SJCRH30 (cell line): ENCODE measurements around the gene GZMB. TPM values are rescaled to one million over a fixed set of nuclear protein-coding genes. Genes with fewer than 3 reads are reported as not detected.

Experiments
- DNase-seq, 2 experiments: peaks; one replicate each; pipeline ENCODE4 v3.0.0-alpha.2; 2015 to 2020
- H3K27ac ChIP-seq: fragments of 250-450 bp; sonication (Bioruptor Pico); 2 replicates; pipeline ENCODE4 v1.5.1; 2020; ENCODE audit warnings: mild to moderate bottlenecking, moderate library complexity
- H3K27me3 ChIP-seq: fragments of 250-450 bp; sonication (Bioruptor Pico); 2 replicates; pipeline ENCODE4 v1.5.1; 2020; ENCODE audit warnings: mild to moderate bottlenecking, moderate library complexity
- H3K36me3 ChIP-seq: fragments of 250-450 bp; sonication (Bioruptor Pico); 2 replicates; pipeline ENCODE4 v1.5.1; 2020; ENCODE audit warnings: mild to moderate bottlenecking, moderate library complexity
- H3K4me1 ChIP-seq: fragments of 250-450 bp; sonication (Bioruptor Pico); 2 replicates; pipeline ENCODE4 v1.5.1; 2020; ENCODE audit warnings: mild to moderate bottlenecking, moderate library complexity
- H3K4me3 ChIP-seq: fragments of 250-450 bp; sonication (Bioruptor Pico); 2 replicates; pipeline ENCODE4 v1.5.1; 2020; ENCODE audit warnings: mild to moderate bottlenecking, moderate library complexity
- H3K9me3 ChIP-seq: fragments of 250-450 bp; sonication (Bioruptor Pico); replicated peaks from 2 replicates; pipeline ENCODE4 v1.5.1; 2020; ENCODE audit warnings: mild to moderate bottlenecking, moderate library complexity
- total RNA-seq: library from RNA; depleted of rRNA; stranded (reverse); fragments of >200 nt; shearing (Covaris generic); gene quantifications from 2 replicates; pipeline ENCODE4 v1.2.3, GENCODE V29; 2014; rRNA removed

GZMB gene
- total RNA-seq: not detected in 2 replicates

- Histone ChIP-seq H3K4me3 (no peak within 1 kb of the TSS), H3K9me3 (no peaks in the 10 kb centered on the region), H3K4me1 (no peaks in the 10 kb centered on the region), H3K36me3 (no peaks in the 10 kb centered on the region), H3K27me3 (no peaks in the 10 kb centered on the region), H3K27ac (no peak within 1 kb of the TSS)
- no peak for DNase-seq
Observed at GRCh38 chr14:24634158-24634557, at the start of gene GZMB. TSS of gene GZMB (minus strand) at chr14:24634190. CDS start at chr14:24634160, 30 bp downstream.

- Histone ChIP-seq H3K36me3 (no peaks in the 10 kb centered on the region), H3K27ac (no peak overlapping the region), H3K9me3 (no peaks in the 10 kb centered on the region), H3K4me3 (no peak overlapping the region), H3K4me1 (no peaks in the 10 kb centered on the region), H3K27me3 (no peaks in the 10 kb centered on the region; the same call in 1 of the 2 replicates)
- no peak for DNase-seq
Observed at GRCh38 chr14:24681056-24681455, 47.1 kb upstream of the GZMB start.

GRCh38 chr14:24680516-24680915 is 46.5 kb upstream of the GZMB start:
- H3K27me3 ChIP-seq: no peaks in the 10 kb centered on the region; the same call in 1 of the 2 replicates
- no peaks in the 10 kb centered on the region for H3K36me3 ChIP-seq
- no peaks in the 10 kb centered on the region for H3K4me1 ChIP-seq
- no peak overlapping the region for H3K27ac ChIP-seq
- no peaks in the 10 kb centered on the region for H3K9me3 ChIP-seq
- no peak overlapping the region for H3K4me3 ChIP-seq
- DNase-seq: no peak

GRCh38 chr14:24679248-24679961 is 45.4 kb upstream of the GZMB start:
- Histone ChIP-seq H3K27me3 (no peaks in the 10 kb centered on the region; the same call in 1 of the 2 replicates), H3K4me1 (no peaks in the 10 kb centered on the region), H3K27ac (no peak overlapping the region), H3K36me3 (no peaks in the 10 kb centered on the region), H3K9me3 (no peaks in the 10 kb centered on the region), H3K4me3 (no peak overlapping the region)
- no peak for DNase-seq

GRCh38 chr14:24678801-24679247 is 44.8 kb upstream of the GZMB start:
- no peak overlapping the region for H3K4me3 ChIP-seq

GRCh38 chr14:24677956-24678355 is 44.0 kb upstream of the GZMB start:
- H3K27ac ChIP-seq: no peak overlapping the region
- DNase-seq: no peak
- no peaks in the 10 kb centered on the region for H3K9me3 ChIP-seq
- no peak overlapping the region for H3K4me3 ChIP-seq
- H3K4me1 ChIP-seq: no peaks in the 10 kb centered on the region
- no peaks in the 10 kb centered on the region; the same call in 1 of the 2 replicates for H3K27me3 ChIP-seq
- H3K36me3 ChIP-seq: no peaks in the 10 kb centered on the region

More at GRCh38 chr14:24678801-24679247, 44.8 kb upstream of the GZMB start:
- H3K36me3 ChIP-seq: no peaks in the 10 kb centered on the region
- H3K4me1 ChIP-seq: no peaks in the 10 kb centered on the region
- H3K9me3 ChIP-seq: no peaks in the 10 kb centered on the region
- peak; percentile 78 to 92 for DNase-seq
- H3K27me3 ChIP-seq: no peaks in the 10 kb centered on the region; the same call in 1 of the 2 replicates
- H3K27ac ChIP-seq: no peak overlapping the region

DNA sequence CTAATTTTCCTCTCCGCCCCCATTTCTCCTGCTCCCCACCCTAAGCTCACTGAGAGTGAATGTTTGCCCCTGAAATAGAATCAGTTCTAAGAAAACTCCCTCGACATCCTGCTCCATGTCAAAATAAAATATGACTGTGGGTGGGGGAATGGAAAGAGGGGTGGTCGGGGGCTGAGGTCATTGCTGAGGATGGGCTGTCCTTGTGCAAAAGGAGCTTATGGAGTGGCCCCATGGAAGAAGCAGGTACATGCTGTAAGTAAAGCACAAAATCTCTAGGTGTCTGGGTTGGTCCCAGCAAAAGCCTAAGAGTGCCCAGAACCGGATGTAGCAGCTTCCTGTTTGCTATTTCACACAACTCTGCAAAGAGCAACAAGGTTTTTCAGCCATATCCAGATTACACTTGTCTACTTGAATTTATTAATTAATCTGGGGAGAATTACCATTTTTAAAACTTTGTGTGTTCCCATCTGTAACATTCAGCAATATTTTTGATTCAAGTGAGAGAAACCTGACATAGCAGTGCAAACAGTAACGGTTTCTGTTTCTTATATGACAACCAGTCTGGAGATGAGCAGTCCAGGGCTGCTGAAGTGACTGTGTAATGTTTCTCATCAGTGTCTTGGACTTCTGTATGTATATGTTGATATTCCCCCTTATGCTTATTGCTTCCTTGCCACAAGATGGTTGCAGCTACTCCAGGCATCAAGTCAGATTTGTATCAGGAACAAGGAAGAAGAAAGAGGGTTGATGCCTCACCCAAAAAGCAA is 40.4 kb upstream of the GZMB start:
- no peak overlapping the region for H3K4me3 ChIP-seq
- H3K27me3 ChIP-seq: no peaks in the 10 kb centered on the region; the same call in 1 of the 2 replicates
- DNase-seq: no peak

GRCh38 chr14:24673534-24674203 is 39.7 kb upstream of the GZMB start:
- H3K36me3 ChIP-seq: no peaks in the 10 kb centered on the region
- H3K27me3 ChIP-seq: no peaks in the 10 kb centered on the region; the same call in 1 of the 2 replicates
- DNase-seq: no peak
- no peak overlapping the region for H3K27ac ChIP-seq
- no peak overlapping the region for H3K4me3 ChIP-seq
- no peaks in the 10 kb centered on the region for H3K9me3 ChIP-seq
- no peaks in the 10 kb centered on the region for H3K4me1 ChIP-seq

More for the DNA sequence above, 40.4 kb upstream of the GZMB start:
- Histone ChIP-seq H3K27ac (no peak overlapping the region), H3K36me3 (no peaks in the 10 kb centered on the region), H3K9me3 (no peaks in the 10 kb centered on the region), H3K4me1 (no peaks in the 10 kb centered on the region)

DNA sequence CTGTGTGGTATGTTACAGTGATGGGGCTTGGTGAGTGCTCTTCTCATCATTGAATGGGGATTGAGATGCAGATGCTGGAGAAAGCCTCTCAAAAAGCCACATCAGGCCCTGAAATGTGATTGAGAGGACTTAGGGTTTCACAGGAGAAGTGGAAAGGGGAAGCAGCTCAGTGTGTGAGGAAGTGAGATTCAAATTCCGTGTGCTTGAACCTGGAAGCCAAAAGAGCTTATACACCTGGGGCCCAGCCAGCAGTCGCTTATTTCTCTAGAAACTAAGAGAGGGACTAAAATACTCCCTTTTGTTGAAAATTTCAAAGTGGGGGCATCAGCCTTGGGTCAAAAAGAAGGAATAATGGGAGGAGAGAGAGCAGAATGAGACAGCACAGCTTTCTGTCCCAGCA is 39.1 kb upstream of the GZMB start:
- no peak overlapping the region for H3K27ac ChIP-seq
- no peaks in the 10 kb centered on the region for H3K36me3 ChIP-seq
- H3K4me1 ChIP-seq: no peaks in the 10 kb centered on the region
- H3K27me3 ChIP-seq: no peaks in the 10 kb centered on the region
- H3K4me3 ChIP-seq: no peak overlapping the region
- H3K9me3 ChIP-seq: no peaks in the 10 kb centered on the region
- DNase-seq: no peak

- no peaks in the 10 kb centered on the region for H3K27me3 ChIP-seq
- no peaks in the 10 kb centered on the region for H3K9me3 ChIP-seq
- H3K36me3 ChIP-seq: no peaks in the 10 kb centered on the region
- H3K4me1 ChIP-seq: no peaks in the 10 kb centered on the region
- H3K4me3 ChIP-seq: no peak overlapping the region
- no peak overlapping the region for H3K27ac ChIP-seq
- DNase-seq: no peak
Observed at GRCh38 chr14:24670594-24670993, 36.6 kb upstream of the GZMB start.

GRCh38 chr14:24669651-24670050 is 35.7 kb upstream of the GZMB start:
- H3K27ac ChIP-seq: no peak overlapping the region
- H3K9me3 ChIP-seq: no peaks in the 10 kb centered on the region
- H3K4me1 ChIP-seq: no peaks in the 10 kb centered on the region
- H3K27me3 ChIP-seq: no peaks in the 10 kb centered on the region
- no peaks in the 10 kb centered on the region for H3K36me3 ChIP-seq
- no peak for DNase-seq
- no peak overlapping the region for H3K4me3 ChIP-seq

DNA sequence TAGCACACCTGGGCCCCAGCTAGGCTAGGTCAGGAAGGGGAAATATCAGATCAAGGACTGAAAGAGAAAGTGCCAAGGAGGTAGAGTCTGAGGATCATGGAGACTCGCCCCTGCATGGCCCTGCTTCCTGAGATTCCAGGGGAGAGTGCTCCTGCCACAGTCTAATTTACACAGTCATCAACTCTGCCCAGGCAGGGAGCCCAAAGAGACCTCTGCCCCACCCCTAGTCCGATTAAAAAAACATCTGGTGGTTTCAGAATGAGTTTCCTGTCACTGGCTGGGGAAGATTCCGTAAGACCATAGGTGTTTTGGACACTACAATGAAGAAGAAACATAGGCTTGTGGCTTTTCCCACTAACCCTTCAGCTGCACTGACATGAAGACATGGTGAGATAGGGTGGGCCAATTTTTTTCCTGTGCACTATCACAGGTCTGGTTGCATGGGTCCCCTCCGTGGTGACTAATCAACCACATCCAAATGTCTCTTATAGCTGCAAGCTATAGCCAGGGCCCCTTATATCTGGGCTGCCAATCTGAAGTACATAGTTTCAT is 31.5 kb upstream of the GZMB start:
- no peaks in the 10 kb centered on the region for H3K4me1 ChIP-seq
- no peaks in the 10 kb centered on the region for H3K9me3 ChIP-seq
- no peak overlapping the region for H3K27ac ChIP-seq
- no peak for DNase-seq
- no peaks in the 10 kb centered on the region for H3K36me3 ChIP-seq
- no peaks in the 10 kb centered on the region for H3K27me3 ChIP-seq
- no peak overlapping the region for H3K4me3 ChIP-seq

- no peak overlapping the region for H3K4me3 ChIP-seq
- no peaks in the 10 kb centered on the region for H3K27me3 ChIP-seq
- no peaks in the 10 kb centered on the region for H3K36me3 ChIP-seq
- H3K27ac ChIP-seq: no peak overlapping the region
- DNase-seq: no peak
- H3K4me1 ChIP-seq: no peaks in the 10 kb centered on the region
- no peaks in the 10 kb centered on the region for H3K9me3 ChIP-seq
Observed at GRCh38 chr14:24664366-24664765, 30.4 kb upstream of the GZMB start.

DNA sequence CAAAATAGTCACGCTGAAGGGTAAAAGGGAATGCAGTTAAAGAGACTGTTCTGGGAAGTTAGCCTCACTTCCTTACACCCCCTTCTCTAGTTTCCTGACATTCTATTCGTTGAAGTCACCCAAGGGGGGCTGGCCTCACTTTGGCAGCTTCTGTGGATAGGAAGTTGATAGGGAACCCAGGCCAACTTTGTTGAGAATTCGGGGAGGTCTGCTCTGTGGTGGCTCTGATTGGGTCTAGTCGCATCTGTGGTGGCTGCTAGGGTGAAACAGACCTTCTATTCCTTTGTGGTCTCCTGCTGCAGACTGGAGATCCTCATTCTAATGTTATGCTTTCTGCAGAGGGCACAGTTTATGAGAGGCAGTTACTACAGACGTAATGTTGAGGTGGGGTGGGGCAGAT is 28.8 kb upstream of the GZMB start:
- H3K4me1 ChIP-seq: no peaks in the 10 kb centered on the region
- H3K27ac ChIP-seq: no peak overlapping the region
- H3K36me3 ChIP-seq: no peaks in the 10 kb centered on the region
- no peaks in the 10 kb centered on the region; the same call in 1 of the 2 replicates for H3K27me3 ChIP-seq
- H3K4me3 ChIP-seq: no peak overlapping the region
- no peak for DNase-seq
- H3K9me3 ChIP-seq: no peaks in the 10 kb centered on the region
